Heart left ventricle (tissue), 16 donors: Measurements from ENCODE around the gene FAM241B. TPM values are rescaled to one million over a fixed set of nuclear protein-coding genes. Genes with fewer than 3 reads are reported as not detected.
A peak's percentile ranks its signal among the peaks of the same experiment; 100 is the strongest.

Experiments
- ATAC-seq, 4 donors: fragments of 200-7000 bp; cut with Tn5 transposase; one replicate each; pipeline ENCODE4 v1.9.1; 2020 to 2022; ENCODE audit warnings: moderate library complexity in 4 of 4, mild to moderate bottlenecking in 3 of 4, moderate number of reproducible peaks in 1 of 4
- DNase-seq, 5 donors: peaks; one replicate each; pipeline ENCODE4 v3.0.0-alpha.2; 2020
- H3K27ac ChIP-seq, 12 donors: fragments of 200-600 bp; sonication (generic) in 4 of 12; one replicate each; pipeline versions ENCODE4 v1.5.0 to v1.8.0; 2016 to 2022; ENCODE audit warnings: mild to moderate bottlenecking in 2 of 12
- H3K27me3 ChIP-seq, 9 donors: fragments of 200-600 bp; sonication (generic) in 2 of 9; one replicate each; pipeline versions ENCODE4 v1.5.1 to v1.8.0; 2016 to 2022; ENCODE audit warnings: mild to moderate bottlenecking in 3 of 9
- H3K36me3 ChIP-seq, 9 donors: fragments of 200-600 bp; sonication (generic) in 2 of 9; one replicate each; pipeline versions ENCODE4 v1.5.0 to v1.8.0; 2018 to 2022; ENCODE audit warnings: mild to moderate bottlenecking in 2 of 9
- H3K4me1 ChIP-seq, 12 donors: fragments of 200-600 bp; sonication (generic) in 4 of 12; one replicate each; pipeline versions ENCODE4 v1.5.0 to v1.8.0; 2016 to 2022; ENCODE audit warnings: mild to moderate bottlenecking in 3 of 12
- H3K4me3 ChIP-seq, 12 donors: fragments of 200-600 bp; sonication (generic) in 4 of 12; one replicate each; pipeline versions ENCODE4 v1.5.0 to v1.8.0; 2017 to 2022; ENCODE audit warnings: mild to moderate bottlenecking in 9 of 12, moderate library complexity in 4 of 12
- H3K9me3 ChIP-seq, 12 donors: fragments of 200-600 bp; sonication (generic) in 4 of 12; one replicate each; pipeline versions ENCODE4 v1.5.0 to v1.8.0; 2016 to 2022; ENCODE audit warnings: mild to moderate bottlenecking in 1 of 12
- CTCF ChIP-seq, 12 donors: fragments of 200-600 bp; sonication (generic) in 4 of 12; IDR thresholded peaks; one replicate each; pipeline versions ENCODE4 v1.5.0 to v1.8.0; 2018 to 2022; ENCODE audit warnings: antibody characterized with exemption in 12 of 12, mild to moderate bottlenecking in 5 of 12
- POLR2A ChIP-seq, 2 donors: fragments of 450-650 bp; IDR thresholded peaks; one replicate each; pipeline ENCODE4 v1.6.1; 2017; ENCODE audit warnings: antibody characterized with exemption in 2 of 2, mild to moderate bottlenecking in 2 of 2, moderate library complexity in 2 of 2
- WGBS, 4 donors: extraction: QIAGEN DNeasy Blood & Tissue Kit in 2 of 4; methylation state at CpG; one replicate each; pipeline versions ENCODE4 v1.1.5 to v1.1.7; 2013 to 2018; 5-methylcytosine and 5-hydroxymethylcytosine counted together
- intact Hi-C, 10 donors: fragments of 100-400 bp; cut with DNase I; formaldehyde crosslinking; loops; one replicate each; pipeline versions ENCODE4 v1.11.1 to v1.14.2; 2022
- polyA plus RNA-seq, 2 donors: library from polyadenylated mRNA; stranded (reverse); fragments of 200-250 nt; gene quantifications; one replicate each; pipeline ENCODE4 v1.2.3, GENCODE V29; 2013
- total RNA-seq, 9 donors: library from RNA; depleted of rRNA in 2 of 9; stranded (reverse); fragments of >200 nt in 2 of 9; fragmentation: NEBNext Ultra II Directional in 3 of 9; extraction: Animal tissue kit (Norgen Biotek cat#: 25700) in 3 of 9; gene quantifications; one replicate each; pipeline versions ENCODE4 v1.1.0 to v1.2.4, GENCODE V29; 2016 to 2023
- donor health status: ischemic (EF 13 %, LVEDD 7.1; RV severe dilation, severe dysfunction).
- donor health status: healthy with polysubstance abuse.
- donor health status: DM: no; HTN: yes; CAD: no.
- donor health status: DM: no; HTN: no; CAD: no.
- donor health status: ischemic (EF 25% LVEDD 6.9; RV normal size, moderate dysfunction).
- donor health status: ischemic (EF 25% LVEDD 5.7; RV mildly dilated, moderate dysfunction).
- donor health status: healthy.
- donor health status: DM: yes; HTN: yes; CAD: no.
- donor health status: ischemic (EF 35%, LVEDD 5.7; RV mildly dilated, moderate dysfunction).
- donor health status: nonischemic (EF 11% LVEDD 7.7; RV severe dilation, severe dysfunction).
- donor health status: DM: yes; HTN: yes; CAD: no.
- donor health status: PGD.
- donor health status: ischemic (EF 29% LVEDD 5.4; RV normal size, mild dysfunction).
- donor health status: nonischemic (EF 23%, LVEDD 6.1; RV moderate dilation, normal function).

Gene FAM241B
- total and polyA plus RNA-seq, 11 donors = 0.64 to 7.8 (median 4.5) TPM

- DNase-seq (peak in 4 of 5 donors; percentile 46 to 56 (median 48)), ATAC-seq (peak in 2 of 4 donors; percentile 60 to 68)
- intact Hi-C loops = loop anchor here (1.0 to 10.0 kb wide), 18 partner anchors 122 to 405 kb away; partner anchors contain the start of gene COL13A1 (in 4 of the 10)
- H3K4me1 ChIP-seq = no peaks in the 10 kb centered on the region
- peaks cover 0 to 13% (median 4%) of the 10 kb centered on the region in 9 donors for H3K27me3 ChIP-seq
- H3K36me3 ChIP-seq = no peaks in the 10 kb centered on the region
- TF ChIP-seq CTCF (IDR thresholded peaks at IDR 0.05) = peak; percentile 73 to 87 (median 85)
- TF ChIP-seq POLR2A (IDR thresholded peaks at IDR 0.05) = no peak
- H3K9me3 ChIP-seq = no peaks in the 10 kb centered on the region
- H3K27ac ChIP-seq = no peak overlapping the region
- H3K4me3 ChIP-seq = no peak overlapping the region
- 40 to 47% (median 44%) methylated on average over 11 of the region's 11 CpGs for WGBS, 4 donors
Measured at GRCh38 chr10:69639291-69640195, 9.5 kb downstream of the FAM241B start.

DNA sequence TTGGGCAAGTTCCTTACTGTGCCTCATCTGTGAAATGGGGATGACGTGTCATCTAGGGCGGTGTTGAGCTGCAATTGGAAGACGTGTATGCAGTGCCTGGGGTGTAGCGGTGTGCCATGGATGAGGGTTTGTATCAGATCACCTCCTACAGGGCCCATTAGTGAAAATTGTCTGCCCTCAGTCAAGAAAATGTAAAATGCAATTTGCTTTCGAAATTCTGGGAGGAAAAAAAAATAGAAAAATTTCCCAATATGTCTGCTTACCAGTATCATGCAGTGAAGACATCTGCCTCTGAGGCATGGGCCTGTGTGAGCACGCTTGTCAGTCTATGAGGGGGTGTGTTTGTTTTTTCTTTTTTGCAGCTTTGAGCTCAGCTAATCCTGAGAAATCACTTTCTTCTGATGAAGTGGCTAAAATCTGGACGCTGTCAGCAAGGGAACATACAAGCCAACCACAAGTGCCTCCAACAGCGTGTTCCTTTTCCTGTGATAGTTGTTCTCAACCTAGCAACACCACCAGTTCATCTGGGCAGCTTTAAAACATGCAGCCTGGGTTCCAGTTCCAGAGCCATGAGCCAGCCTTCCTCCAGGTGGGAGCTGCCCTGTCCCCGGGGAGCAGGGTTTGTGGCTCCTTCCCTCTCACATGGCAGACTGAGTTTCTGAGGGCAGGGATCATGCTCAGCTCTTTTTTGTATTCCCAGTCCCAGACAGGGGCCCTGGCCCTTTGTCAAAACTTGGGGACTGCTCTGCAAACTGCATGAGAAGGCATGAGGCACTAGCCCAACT, 10.3 kb downstream of the FAM241B start:
- TF ChIP-seq CTCF (IDR thresholded peaks at IDR 0.05) (no peak), POLR2A (IDR thresholded peaks at IDR 0.05) (no peak)
- H3K27me3 ChIP-seq = peaks cover 0 to 17% (median 4%) of the 10 kb centered on the region in 9 donors
- no peak overlapping the region for H3K4me3 ChIP-seq
- ATAC-seq (no peak), DNase-seq (no peak)
- H3K9me3 ChIP-seq = no peaks in the 10 kb centered on the region
- WGBS, 4 donors = 64 to 70% (median 65%) methylated on average over 9 of the region's 9 CpGs
- H3K36me3 ChIP-seq = no peaks in the 10 kb centered on the region
- intact Hi-C loops = loop anchor here in 9 of 10 donors (2.0 to 10.0 kb wide), 11 partner anchors 124 to 396 kb away; partner anchors contain the start of gene COL13A1 (in 4 of the 9)
- H3K27ac ChIP-seq = no peak overlapping the region
- H3K4me1 ChIP-seq = no peaks in the 10 kb centered on the region

DNA sequence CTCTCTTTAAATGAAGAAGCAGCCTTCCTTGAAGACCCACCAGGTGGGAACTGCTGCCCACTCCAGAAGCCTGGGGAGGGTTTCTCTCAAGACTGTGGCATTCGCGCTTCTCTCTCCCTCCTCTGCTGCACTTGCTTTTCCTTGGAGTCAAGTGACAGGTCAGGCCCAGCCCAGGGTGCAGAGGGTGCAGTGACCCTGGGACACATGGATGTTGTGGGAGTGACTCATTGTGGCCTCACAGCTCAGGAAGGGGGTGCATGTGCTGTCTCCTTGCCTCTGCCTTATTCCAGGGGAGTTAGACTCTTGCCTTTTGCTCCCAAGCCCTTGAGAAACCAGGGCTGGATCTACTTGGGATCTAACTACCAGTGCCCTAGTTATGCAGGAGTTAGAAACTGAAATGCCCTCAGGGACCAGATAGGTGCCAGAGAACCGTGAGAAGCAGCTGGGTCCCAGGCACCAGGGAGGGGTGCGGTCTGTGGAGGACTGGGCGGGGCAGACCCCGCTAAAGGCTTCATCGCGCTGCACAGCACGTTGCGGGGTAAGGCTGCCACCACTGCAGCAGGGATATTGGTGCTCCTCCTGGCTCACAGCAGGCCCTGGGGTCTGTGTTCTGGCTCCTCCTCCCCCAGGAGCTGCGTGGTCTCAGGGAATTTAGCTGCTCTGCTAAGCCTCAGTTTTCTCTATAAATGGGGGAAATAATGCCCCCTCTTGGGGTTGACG, 11.4 kb downstream of the FAM241B start:
- TF ChIP-seq POLR2A (IDR thresholded peaks at IDR 0.05) = no peak
- no peak for TF ChIP-seq CTCF (IDR thresholded peaks at IDR 0.05)
- ATAC-seq (no peak), DNase-seq (no peak)
- Histone ChIP-seq H3K4me1 (no peaks in the 10 kb centered on the region), H3K4me3 (no peak overlapping the region), H3K36me3 (no peaks in the 10 kb centered on the region), H3K27me3 (peaks cover 0 to 17% (median 4%) of the 10 kb centered on the region in 9 donors), H3K27ac (no peak overlapping the region), H3K9me3 (no peaks in the 10 kb centered on the region)
- intact Hi-C loops = loop anchor here in 9 of 10 donors (2.0 to 10.0 kb wide), 11 partner anchors 125 to 397 kb away; partner anchors contain the start of gene COL13A1 (in 4 of the 9)
- WGBS, 4 donors = 63 to 88% (median 80%) methylated on average over 10 to 12 of the region's 12 CpGs
